ENCODE data around the gene CHST13.

- TF ChIP-seq ZNF510 (tag by site-specific recombination; IDR thresholded peaks at IDR 0.05; ENCODE audit: insufficient replicate concordance) (no peak), ZNF274 (IDR thresholded peaks at IDR 0.05; ENCODE audit: low read length) (no peak), ZNF274 (tag by site-specific recombination; IDR thresholded peaks at IDR 0.05; ENCODE audit: borderline replicate concordance) (no peak), CTCF (tag by site-specific recombination; IDR thresholded peaks at IDR 0.05) (no peak), ZNF776 (tag by site-specific recombination; IDR thresholded peaks at IDR 0.05; ENCODE audit: borderline replicate concordance) (no peak), ZBTB10 (tag by site-specific recombination; IDR thresholded peaks at IDR 0.05) (no peak), TCF7L2 (IDR thresholded peaks at IDR 0.05; ENCODE audit: borderline replicate concordance, low read depth, low read length) (no peak), YY1 (tag by site-specific recombination; IDR thresholded peaks at IDR 0.05) (no peak), PRDM4 (tag by site-specific recombination; IDR thresholded peaks at IDR 0.05) (no peak), PATZ1 (tag by site-specific recombination; IDR thresholded peaks at IDR 0.05) (no peak), PBX3 (CRISPR knock-in tag; IDR thresholded peaks at IDR 0.05) (no peak), ZBTB8A (tag by site-specific recombination; IDR thresholded peaks at IDR 0.05) (no peak)
Measured at GRCh38 chr3:126546549-126547239, 22.7 kb downstream of the CHST13 start.
